Measurements from ENCODE around the gene CDK5. TPM values are rescaled to one million over a fixed set of nuclear protein-coding genes. Genes with fewer than 3 reads are reported as not detected.

The CDK5 gene
- total and polyA plus RNA-seq, 9 of the 15 experiments (the other 6 are each of a cell fraction or from before 2014, with no cell fraction given), result 3.2 to 38.0 (median 27.5) TPM

DNA sequence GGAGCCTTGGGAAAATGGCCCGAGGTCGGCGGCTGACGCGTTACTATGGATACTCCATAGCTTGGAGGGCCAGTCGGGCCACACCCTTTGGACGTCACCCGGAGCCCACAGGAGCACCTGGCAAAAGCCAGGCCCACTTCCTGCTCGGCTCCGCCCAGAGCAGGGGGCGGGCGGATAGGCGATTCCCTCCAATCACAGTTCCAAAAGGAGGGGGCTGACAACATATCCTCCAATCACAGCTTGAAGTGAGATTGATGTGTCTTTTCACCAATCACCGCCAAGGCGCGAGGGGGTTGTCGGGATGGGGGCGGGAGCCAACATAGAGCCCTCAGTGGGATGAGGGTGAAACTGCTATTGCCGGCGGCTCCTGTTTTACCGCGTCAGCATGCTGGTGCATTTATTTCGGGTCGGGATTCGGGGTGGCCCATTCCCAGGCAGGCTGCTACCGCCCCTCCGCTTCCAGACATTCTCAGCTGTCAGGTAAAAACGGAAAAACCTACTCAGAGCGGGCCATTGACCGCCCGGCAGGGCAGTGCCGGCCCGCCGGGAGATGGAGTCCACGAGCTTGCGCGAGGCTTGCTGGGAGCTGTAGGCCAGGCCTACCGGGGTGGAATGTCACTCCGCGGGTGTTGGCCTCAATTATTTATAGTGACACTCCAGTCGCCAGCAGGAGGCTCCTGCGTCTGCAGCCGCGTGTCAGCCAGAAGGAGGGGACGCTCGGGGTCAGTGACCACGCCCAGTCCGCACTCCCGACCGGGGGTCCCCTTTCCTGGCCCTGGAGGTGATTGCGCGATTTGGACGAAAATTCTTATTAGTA lies 29.4 kb downstream of the CDK5 start, which contains the start of gene ABCB8 (continued):
- TF ChIP-seq UBTF (IDR thresholded peaks at IDR 0.05; ENCODE audit: borderline replicate concordance in 1 of 2, low read depth in 2 of 2, low read length in 2 of 2), result no peak
- TF ChIP-seq TEAD2 (tag; IDR thresholded peaks at IDR 0.05), result peak; percentile 69; the same call in 1 of the 2 replicates
- TF ChIP-seq RBFOX2 (IDR thresholded peaks at IDR 0.05; ENCODE audit: low read depth, low read length), result peak; percentile 91
- TF ChIP-seq MXI1 (IDR thresholded peaks at IDR 0.05; ENCODE audit: low read depth, low read length), result peak; percentile 93
- TF ChIP-seq BDP1 (IDR thresholded peaks at IDR 0.05; ENCODE audit: insufficient read depth, insufficient read length), result no peak
- peak; percentile 39 for TF ChIP-seq GMEB1 (CRISPR knock-in tag; IDR thresholded peaks at IDR 0.05)
- TF ChIP-seq ETV6 (IDR thresholded peaks at IDR 0.05; ENCODE audit: borderline replicate concordance in 1 of 2, low read depth in 2 of 2, low read length in 1 of 2), result 0 out of 4 replicates have a peak, but pooled peaks of 1 of the 2 experiments have one; percentile 12
- 0 out of 2 replicates have a peak, but pooled peaks have one; percentile 48 for TF ChIP-seq ETV6 (CRISPR knock-in tag; IDR thresholded peaks at IDR 0.05; ENCODE audit: borderline replicate concordance)
- peak; percentile 99 for TF ChIP-seq RFX1 (IDR thresholded peaks at IDR 0.05)
- peak; percentile 63; the same call in 1 of the 2 replicates for TF ChIP-seq SOX6 (IDR thresholded peaks at IDR 0.05)
- TF ChIP-seq SMARCB1 (IDR thresholded peaks at IDR 0.05; ENCODE audit: insufficient read length, low read depth), result no peak
- TF ChIP-seq, protein P1, sequence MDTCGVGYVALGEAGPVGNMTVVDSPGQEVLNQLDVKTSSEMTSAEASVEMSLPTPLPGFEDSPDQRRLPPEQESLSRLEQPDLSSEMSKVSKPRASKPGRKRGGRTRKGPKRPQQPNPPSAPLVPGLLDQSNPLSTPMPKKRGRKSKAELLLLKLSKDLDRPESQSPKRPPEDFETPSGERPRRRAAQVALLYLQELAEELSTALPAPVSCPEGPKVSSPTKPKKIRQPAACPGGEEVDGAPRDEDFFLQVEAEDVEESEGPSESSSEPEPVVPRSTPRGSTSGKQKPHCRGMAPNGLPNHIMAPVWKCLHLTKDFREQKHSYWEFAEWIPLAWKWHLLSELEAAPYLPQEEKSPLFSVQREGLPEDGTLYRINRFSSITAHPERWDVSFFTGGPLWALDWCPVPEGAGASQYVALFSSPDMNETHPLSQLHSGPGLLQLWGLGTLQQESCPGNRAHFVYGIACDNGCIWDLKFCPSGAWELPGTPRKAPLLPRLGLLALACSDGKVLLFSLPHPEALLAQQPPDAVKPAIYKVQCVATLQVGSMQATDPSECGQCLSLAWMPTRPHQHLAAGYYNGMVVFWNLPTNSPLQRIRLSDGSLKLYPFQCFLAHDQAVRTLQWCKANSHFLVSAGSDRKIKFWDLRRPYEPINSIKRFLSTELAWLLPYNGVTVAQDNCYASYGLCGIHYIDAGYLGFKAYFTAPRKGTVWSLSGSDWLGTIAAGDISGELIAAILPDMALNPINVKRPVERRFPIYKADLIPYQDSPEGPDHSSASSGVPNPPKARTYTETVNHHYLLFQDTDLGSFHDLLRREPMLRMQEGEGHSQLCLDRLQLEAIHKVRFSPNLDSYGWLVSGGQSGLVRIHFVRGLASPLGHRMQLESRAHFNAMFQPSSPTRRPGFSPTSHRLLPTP (IDR thresholded peaks at IDR 0.05; ENCODE audit: borderline replicate concordance, extremely low read depth, insufficient read length), result no peak
- no peak for TF ChIP-seq TCF7 (IDR thresholded peaks at IDR 0.05; ENCODE audit: borderline replicate concordance)
- TF ChIP-seq NONO (IDR thresholded peaks at IDR 0.05; ENCODE audit: low read depth in 2 of 2, low read length in 1 of 2), result peak in 1 of 2 experiments; percentile 55; a peak in 2 of 4 replicates
- TF ChIP-seq ZBTB17 (CRISPR knock-in tag; IDR thresholded peaks at IDR 0.05), result peak; percentile 48
- TF ChIP-seq CBX1 (IDR thresholded peaks at IDR 0.05; ENCODE audit: low read depth), result peak; percentile 55
- TF ChIP-seq CREM (IDR thresholded peaks at IDR 0.05; ENCODE audit: low read depth), result peak; percentile 91
- peak; percentile 89 for TF ChIP-seq TEAD4 (IDR thresholded peaks at IDR 0.05; ENCODE audit: low read length)
- 0 out of 2 replicates have a peak, but pooled peaks have one; percentile 36 for TF ChIP-seq TEAD4 (CRISPR knock-in tag; IDR thresholded peaks at IDR 0.05; ENCODE audit: borderline replicate concordance)
- no peak for TF ChIP-seq RUNX1 (IDR thresholded peaks at IDR 0.05; ENCODE audit: low read depth)

All from K562 (cell line).